Transverse colon (tissue), 4 donors: ENCODE results near the gene YBX1. TPM values are rescaled to one million over a fixed set of nuclear protein-coding genes. Genes with fewer than 3 reads are reported as not detected.

ENCODE experiments used
- DNase-seq: peaks from one replicate; pipeline ENCODE4 v3.0.0-alpha.2; 2019
- H3K27ac ChIP-seq, 4 donors: fragments of 200-600 bp; sonication (generic); 2 replicates each; pipeline ENCODE4 v1.5.1; 2016 to 2018; ENCODE audit warnings: inconsistent platforms in 4 of 4
- H3K27me3 ChIP-seq: fragments of 200-600 bp; sonication (generic); 2 replicates; pipeline ENCODE4 v1.5.1; 2017; ENCODE audit warnings: inconsistent platforms
- H3K36me3 ChIP-seq, 4 donors: fragments of 200-600 bp; sonication (generic); 2 replicates each; pipeline ENCODE4 v1.5.1; 2017 to 2019; ENCODE audit warnings: inconsistent platforms in 4 of 4
- H3K4me1 ChIP-seq, 4 donors: fragments of 200-600 bp; sonication (generic); 2 replicates each; pipeline ENCODE4 v1.5.1; 2017 to 2020; ENCODE audit warnings: inconsistent platforms in 4 of 4
- H3K4me3 ChIP-seq, 4 donors: fragments of 200-600 bp; sonication (generic); 1 replicate in 1 of 4; 2 replicates in 3 of 4; pipeline versions ENCODE4 v1.5.1 to v1.6.1; 2017 to 2019; ENCODE audit warnings: inconsistent platforms in 4 of 4
- H3K9me3 ChIP-seq, 2 donors: fragments of 200-600 bp; sonication (generic); 2 replicates each; pipeline ENCODE4 v1.5.1; 2017 to 2019; ENCODE audit warnings: inconsistent platforms in 2 of 2
- CTCF ChIP-seq, 5 experiments: fragments of 200-600 bp in 3 of 5; fragments of 450-650 bp in 2 of 5; sonication (generic) in 3 of 5; IDR thresholded peaks; 1 replicate in 2 of 5; 2 replicates in 3 of 5; pipeline ENCODE4 v1.5.1; 2016 to 2017; ENCODE audit warnings: antibody characterized with exemption in 5 of 5, inconsistent platforms in 3 of 5, mild to moderate bottlenecking in 2 of 5, moderate library complexity in 1 of 5
- EP300 ChIP-seq: sonication (generic); formaldehyde crosslinking; IDR thresholded peaks from one replicate; pipeline ENCODE4 v1.6.1; 2017; ENCODE audit warnings: antibody characterized with exemption, low read depth
- POLR2A ChIP-seq: fragments of 450-650 bp; IDR thresholded peaks from one replicate; pipeline ENCODE4 v1.6.1; 2016; ENCODE audit warnings: antibody characterized with exemption, mild to moderate bottlenecking, moderate library complexity
- POLR2AphosphoS5 ChIP-seq, 3 donors: sonication (generic); formaldehyde crosslinking; IDR thresholded peaks; one replicate each; pipeline ENCODE4 v1.6.1; 2016; ENCODE audit warnings: antibody characterized with exemption in 3 of 3
- WGBS, 2 donors: methylation state at CpG; one replicate each; pipeline ENCODE4 v1.1.5; 2018; ENCODE audit warnings: low coverage in 1 of 2; 5-methylcytosine and 5-hydroxymethylcytosine counted together
- in situ Hi-C, 4 donors: fragments of 200-750 bp; cut with MboI; loops; one replicate each; pipeline versions ENCODE4 v1.15.0 to v1.15.1; 2017; ENCODE audit warnings: low sequenced_read_pairs in 3 of 4, low pct_ligation_motif_present in 1 of 4, low pct_unique_long_range_greater_than_20kb in 1 of 4
- intact Hi-C: fragments of 100-400 bp; cut with DNase I; formaldehyde crosslinking; loops from one replicate; pipeline ENCODE4 v1.15.1; 2023; ENCODE audit warnings: low total_unique reads
- total RNA-seq, 4 donors: library from RNA; depleted of rRNA; stranded (reverse); fragments of >200 nt; gene quantifications; one replicate each; pipeline ENCODE4 v1.1.0, GENCODE V29; 2016

Gene YBX1
- total RNA-seq, 4 donors from 2014 or later, result 288 to 403 (median 380) TPM

GRCh38 chr1:42730002-42730401 is 47.8 kb downstream of the YBX1 start:
- Histone ChIP-seq H3K4me3 (no peak overlapping the region), H3K36me3 (no peaks in the 10 kb centered on the region), H3K4me1 (peaks cover 0 to 13% (median 6%) of the 10 kb centered on the region in 4 donors), H3K27me3 (no peaks in the 10 kb centered on the region), H3K27ac (no peak overlapping the region), H3K9me3 (no peaks in the 10 kb centered on the region)
- intact Hi-C loops, result no loop called here
- in situ Hi-C loops, result loop anchor here in 2 of 4 donors (25.0 kb wide), 2 partner anchors 393 to 593 kb away; partner anchors contain the start of gene FOXJ3 (in 1 of the 2)
- no peak for TF ChIP-seq CTCF (IDR thresholded peaks at IDR 0.05)
- no peak for TF ChIP-seq POLR2A
- no peak for TF ChIP-seq POLR2AphosphoS5 (IDR thresholded peaks at IDR 0.05)
- TF ChIP-seq EP300, result no peak
- DNase-seq, result no peak
- 91 to 100% methylated on average over 3 of the region's 3 CpGs for WGBS, 2 donors

- Histone ChIP-seq H3K36me3 (no peaks in the 10 kb centered on the region), H3K4me3 (no peak overlapping the region), H3K27me3 (no peaks in the 10 kb centered on the region), H3K4me1 (peaks cover 0 to 19% (median 9%) of the 10 kb centered on the region in 4 donors), H3K9me3 (no peaks in the 10 kb centered on the region), H3K27ac (peak overlapping the region in 1 of 4 donors; percentile 40)
- peak; percentile 55 for DNase-seq
- in situ Hi-C loops, result loop anchor here in 2 of 4 donors (25.0 kb wide), 2 partner anchors 394 to 594 kb away; partner anchors contain the start of gene FOXJ3 (in 1 of the 2)
- 50 to 63% methylated on average over 1 to 4 of the region's 4 CpGs for WGBS, 2 donors
- TF ChIP-seq CTCF (IDR thresholded peaks at IDR 0.05) (peak in 2 of 5 experiments; percentile 10 to 22), POLR2AphosphoS5 (IDR thresholded peaks at IDR 0.05) (no peak), POLR2A (no peak), EP300 (no peak)
- intact Hi-C loops, result no loop called here
Measured at GRCh38 chr1:42730988-42731387, 48.8 kb downstream of the YBX1 start.

- Histone ChIP-seq H3K9me3 (no peaks in the 10 kb centered on the region), H3K27ac (peak overlapping the region in 2 of 4 donors; percentile 40 to 41), H3K4me3 (no peak overlapping the region), H3K36me3 (no peaks in the 10 kb centered on the region), H3K27me3 (no peaks in the 10 kb centered on the region), H3K4me1 (peaks cover 0 to 25% (median 11%) of the 10 kb centered on the region in 4 donors)
- intact Hi-C loops, result no loop called here
- DNase-seq, result no peak
- 37 to 57% methylated on average over 1 to 3 of the region's 3 CpGs for WGBS, 2 donors
- TF ChIP-seq EP300, result no peak
- no peak for TF ChIP-seq POLR2AphosphoS5 (IDR thresholded peaks at IDR 0.05)
- no peak for TF ChIP-seq POLR2A
- TF ChIP-seq CTCF (IDR thresholded peaks at IDR 0.05), result no peak
- in situ Hi-C loops, result loop anchor here in 2 of 4 donors (25.0 kb wide), 2 partner anchors 394 to 594 kb away; partner anchors contain the start of gene FOXJ3 (in 1 of the 2)
Measured at GRCh38 chr1:42731585-42731984, 49.4 kb downstream of the YBX1 start.

- H3K4me1 ChIP-seq, result peaks cover 0 to 31% (median 13%) of the 10 kb centered on the region in 4 donors
- no peaks in the 10 kb centered on the region for H3K27me3 ChIP-seq
- no peak overlapping the region for H3K4me3 ChIP-seq
- TF ChIP-seq EP300 (no peak), POLR2A (no peak), POLR2AphosphoS5 (IDR thresholded peaks at IDR 0.05) (no peak), CTCF (IDR thresholded peaks at IDR 0.05) (no peak)
- H3K27ac ChIP-seq, result peak overlapping the region in 2 of 4 donors; percentile 40 to 41
- intact Hi-C loops, result no loop called here
- H3K36me3 ChIP-seq, result no peaks in the 10 kb centered on the region
- no peaks in the 10 kb centered on the region for H3K9me3 ChIP-seq
- 88 to 97% methylated on average over 5 to 10 of the region's 10 CpGs for WGBS, 2 donors
- no peak for DNase-seq
- in situ Hi-C loops, result loop anchor here in 2 of 4 donors (25.0 kb wide), 2 partner anchors 395 to 595 kb away; partner anchors contain the start of gene FOXJ3 (in 1 of the 2)
Measured at GRCh38 chr1:42732126-42732680, 50.0 kb downstream of the YBX1 start.
